HepG2 (cell line): ENCODE results near the gene LSM2. TPM values are rescaled to one million over a fixed set of nuclear protein-coding genes. Genes with fewer than 3 reads are reported as not detected.

Source experiments
- EZH2 ChIP-seq: conservative IDR thresholded peaks from 2 replicates; pipeline ENCODE4 v1.6.1; 2012; ENCODE audit warnings: mild to moderate bottlenecking, low read depth, low read length, moderate library complexity
- MXI1 ChIP-seq: IDR thresholded peaks from 3 replicates; pipeline ENCODE4 v1.6.1; 2012; ENCODE audit warnings: low read depth, low read length, inconsistent platforms, borderline replicate concordance
- NR2C2 ChIP-seq: sonication (generic); formaldehyde crosslinking; IDR thresholded peaks from 2 replicates; pipeline ENCODE4 v1.4.0; 2020; ENCODE audit warnings: missing genetic modification reagents, mild to moderate bottlenecking, moderate library complexity, borderline replicate concordance
- NR2F2 ChIP-seq: IDR thresholded peaks from 2 replicates; pipeline ENCODE4 v1.6.1; 2012; ENCODE audit warnings: low read depth, inconsistent platforms, borderline replicate concordance
- PPARG ChIP-seq: conservative IDR thresholded peaks from 2 replicates; pipeline ENCODE4 v1.6.1; 2016; ENCODE audit warnings: missing biosample characterization, missing genetic modification reagents
- SOX13 ChIP-seq, 3 experiments: fragments of 450-650 bp in 1 of 3; sonication (generic) in 1 of 3; formaldehyde crosslinking in 1 of 3; IDR thresholded peaks in 2 of 3; conservative IDR thresholded peaks in 1 of 3; 2 replicates each; pipeline versions ENCODE4 v1.5.0 to v1.6.1; 2016 to 2020; ENCODE audit warnings: antibody characterized with exemption in 1 of 3, mild to moderate bottlenecking in 1 of 3, missing compliant biosample characterization in 1 of 3, missing genetic modification reagents in 1 of 3, moderate library complexity in 1 of 3
- SSRP1 ChIP-seq: IDR thresholded peaks from 2 replicates; pipeline ENCODE4 v1.6.1; 2016; ENCODE audit warnings: control low read depth
- ZFP36L2 ChIP-seq: sonication (generic); formaldehyde crosslinking; IDR thresholded peaks from 2 replicates; pipeline ENCODE4 v1.4.0; 2020; ENCODE audit warnings: missing genetic modification reagents
- ZNF674 ChIP-seq: sonication (generic); formaldehyde crosslinking; IDR thresholded peaks from 2 replicates; pipeline ENCODE4 v1.5.0; 2020; ENCODE audit warnings: low read depth, mild to moderate bottlenecking, missing genetic modification reagents
- ZNF777 ChIP-seq: sonication (generic); formaldehyde crosslinking; IDR thresholded peaks from 2 replicates; pipeline ENCODE4 v1.4.0; 2020; ENCODE audit warnings: missing genetic modification reagents
- ZNF790 ChIP-seq: sonication (generic); formaldehyde crosslinking; IDR thresholded peaks from 2 replicates; pipeline ENCODE4 v1.8.0; 2022; ENCODE audit warnings: missing genetic modification reagents, mild to moderate bottlenecking, borderline replicate concordance
- polyA plus RNA-seq, 8 experiments: library from polyadenylated mRNA; depleted of rRNA in 3 of 8; stranded (reverse) in 7 of 8; unstranded in 1 of 8; fragments of >200 nt; fragmentation: Illumina TruSeq in 4 of 8; extraction: Trizol in 4 of 8; gene quantifications; 2 replicates each; pipeline versions ENCODE4 v1.2.1 to v1.2.3, GENCODE V29; 2011 to 2016; ENCODE audit warnings: low read depth in 4 of 8, missing spikeins in 1 of 8, mixed read lengths in 1 of 8; ENCODE audit not compliant: insufficient read depth in 1 of 8
- total RNA-seq, 5 experiments: library from RNA; depleted of rRNA; stranded (reverse); fragments of >200 nt; fragmentation: Illumina TruSeq; extraction: Trizol; gene quantifications; 2 replicates each; pipeline ENCODE4 v1.2.3, GENCODE V29; 2016; ENCODE audit warnings: low read depth in 1 of 5
- TF ChIP-seq, protein P1 (sequence below): sonication (generic); formaldehyde crosslinking; IDR thresholded peaks from 2 replicates; pipeline ENCODE4 v1.5.0; 2020; ENCODE audit warnings: mild to moderate bottlenecking, missing genetic modification reagents
- TF ChIP-seq, protein P2 (sequence below): sonication (generic); formaldehyde crosslinking; IDR thresholded peaks from 2 replicates; pipeline ENCODE4 v1.4.0; 2020; ENCODE audit warnings: missing genetic modification reagents
- TF ChIP-seq, protein P3 (sequence below): IDR thresholded peaks from 2 replicates; pipeline ENCODE4 v1.6.1; 2016; ENCODE audit warnings: mild to moderate bottlenecking, missing biosample characterization, missing genetic modification reagents
- TF ChIP-seq, protein P4 (sequence below): sonication (generic); formaldehyde crosslinking; IDR thresholded peaks from 2 replicates; pipeline ENCODE4 v1.5.1; 2020; ENCODE audit warnings: mild to moderate bottlenecking, missing genetic modification reagents
- TF ChIP-seq, protein P5 (sequence below): sonication (generic); formaldehyde crosslinking; IDR thresholded peaks from 2 replicates; pipeline ENCODE4 v1.5.0; 2020; ENCODE audit warnings: mild to moderate bottlenecking, missing genetic modification reagents, moderate library complexity
- TF ChIP-seq, protein P6 (sequence below): sonication (generic); formaldehyde crosslinking; IDR thresholded peaks from 2 replicates; pipeline ENCODE4 v1.5.0; 2020; ENCODE audit warnings: mild to moderate bottlenecking, missing genetic modification reagents

LSM2 gene
- total and polyA plus RNA-seq, 2 of the 13 experiments (the other 11 are each of a cell fraction or from before 2014, with no cell fraction given), result 69.4 to 90.5 TPM

DNA sequence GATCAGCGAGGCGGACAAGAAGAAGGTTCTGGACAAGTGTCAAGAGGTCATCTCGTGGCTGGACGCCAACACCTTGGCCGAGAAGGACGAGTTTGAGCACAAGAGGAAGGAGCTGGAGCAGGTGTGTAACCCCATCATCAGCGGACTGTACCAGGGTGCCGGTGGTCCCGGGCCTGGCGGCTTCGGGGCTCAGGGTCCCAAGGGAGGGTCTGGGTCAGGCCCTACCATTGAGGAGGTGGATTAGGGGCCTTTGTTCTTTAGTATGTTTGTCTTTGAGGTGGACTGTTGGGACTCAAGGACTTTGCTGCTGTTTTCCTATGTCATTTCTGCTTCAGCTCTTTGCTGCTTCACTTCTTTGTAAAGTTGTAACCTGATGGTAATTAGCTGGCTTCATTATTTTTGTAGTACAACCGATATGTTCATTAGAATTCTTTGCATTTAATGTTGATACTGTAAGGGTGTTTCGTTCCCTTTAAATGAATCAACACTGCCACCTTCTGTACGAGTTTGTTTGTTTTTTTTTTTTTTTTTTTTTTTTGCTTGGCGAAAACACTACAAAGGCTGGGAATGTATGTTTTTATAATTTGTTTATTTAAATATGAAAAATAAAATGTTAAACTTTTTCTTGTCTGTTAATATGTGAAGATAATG lies 23.0 kb upstream of the LSM2 start (continued):
- TF ChIP-seq, protein P1, sequence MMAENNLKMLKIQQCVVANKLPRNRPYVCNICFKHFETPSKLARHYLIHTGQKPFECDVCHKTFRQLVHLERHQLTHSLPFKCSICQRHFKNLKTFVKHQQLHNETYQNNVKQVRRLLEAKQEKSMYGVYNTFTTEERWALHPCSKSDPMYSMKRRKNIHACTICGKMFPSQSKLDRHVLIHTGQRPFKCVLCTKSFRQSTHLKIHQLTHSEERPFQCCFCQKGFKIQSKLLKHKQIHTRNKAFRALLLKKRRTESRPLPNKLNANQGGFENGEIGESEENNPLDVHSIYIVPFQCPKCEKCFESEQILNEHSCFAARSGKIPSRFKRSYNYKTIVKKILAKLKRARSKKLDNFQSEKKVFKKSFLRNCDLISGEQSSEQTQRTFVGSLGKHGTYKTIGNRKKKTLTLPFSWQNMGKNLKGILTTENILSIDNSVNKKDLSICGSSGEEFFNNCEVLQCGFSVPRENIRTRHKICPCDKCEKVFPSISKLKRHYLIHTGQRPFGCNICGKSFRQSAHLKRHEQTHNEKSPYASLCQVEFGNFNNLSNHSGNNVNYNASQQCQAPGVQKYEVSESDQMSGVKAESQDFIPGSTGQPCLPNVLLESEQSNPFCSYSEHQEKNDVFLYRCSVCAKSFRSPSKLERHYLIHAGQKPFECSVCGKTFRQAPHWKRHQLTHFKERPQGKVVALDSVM (CRISPR knock-in tag), result no peak
- no peak for TF ChIP-seq NR2C2 (CRISPR knock-in tag)
- TF ChIP-seq, protein P2, sequence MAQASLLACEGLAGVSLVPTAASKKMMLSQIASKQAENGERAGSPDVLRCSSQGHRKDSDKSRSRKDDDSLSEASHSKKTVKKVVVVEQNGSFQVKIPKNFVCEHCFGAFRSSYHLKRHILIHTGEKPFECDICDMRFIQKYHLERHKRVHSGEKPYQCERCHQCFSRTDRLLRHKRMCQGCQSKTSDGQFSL (CRISPR knock-in tag), result no peak
- TF ChIP-seq SSRP1 (CRISPR knock-in tag), result no peak
- 0 out of 3 replicates have a peak, but pooled peaks have one; percentile 17 for TF ChIP-seq MXI1
- no peak for TF ChIP-seq NR2F2
- TF ChIP-seq, protein P3, sequence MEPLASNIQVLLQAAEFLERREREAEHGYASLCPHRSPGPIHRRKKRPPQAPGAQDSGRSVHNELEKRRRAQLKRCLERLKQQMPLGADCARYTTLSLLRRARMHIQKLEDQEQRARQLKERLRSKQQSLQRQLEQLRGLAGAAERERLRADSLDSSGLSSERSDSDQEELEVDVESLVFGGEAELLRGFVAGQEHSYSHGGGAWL (CRISPR knock-in tag), result no peak
- TF ChIP-seq ZNF674, result no peak
- TF ChIP-seq EZH2, result no peak
- no peak for TF ChIP-seq ZNF777
- TF ChIP-seq ZNF790 (CRISPR knock-in tag), result no peak
- TF ChIP-seq, protein P4, sequence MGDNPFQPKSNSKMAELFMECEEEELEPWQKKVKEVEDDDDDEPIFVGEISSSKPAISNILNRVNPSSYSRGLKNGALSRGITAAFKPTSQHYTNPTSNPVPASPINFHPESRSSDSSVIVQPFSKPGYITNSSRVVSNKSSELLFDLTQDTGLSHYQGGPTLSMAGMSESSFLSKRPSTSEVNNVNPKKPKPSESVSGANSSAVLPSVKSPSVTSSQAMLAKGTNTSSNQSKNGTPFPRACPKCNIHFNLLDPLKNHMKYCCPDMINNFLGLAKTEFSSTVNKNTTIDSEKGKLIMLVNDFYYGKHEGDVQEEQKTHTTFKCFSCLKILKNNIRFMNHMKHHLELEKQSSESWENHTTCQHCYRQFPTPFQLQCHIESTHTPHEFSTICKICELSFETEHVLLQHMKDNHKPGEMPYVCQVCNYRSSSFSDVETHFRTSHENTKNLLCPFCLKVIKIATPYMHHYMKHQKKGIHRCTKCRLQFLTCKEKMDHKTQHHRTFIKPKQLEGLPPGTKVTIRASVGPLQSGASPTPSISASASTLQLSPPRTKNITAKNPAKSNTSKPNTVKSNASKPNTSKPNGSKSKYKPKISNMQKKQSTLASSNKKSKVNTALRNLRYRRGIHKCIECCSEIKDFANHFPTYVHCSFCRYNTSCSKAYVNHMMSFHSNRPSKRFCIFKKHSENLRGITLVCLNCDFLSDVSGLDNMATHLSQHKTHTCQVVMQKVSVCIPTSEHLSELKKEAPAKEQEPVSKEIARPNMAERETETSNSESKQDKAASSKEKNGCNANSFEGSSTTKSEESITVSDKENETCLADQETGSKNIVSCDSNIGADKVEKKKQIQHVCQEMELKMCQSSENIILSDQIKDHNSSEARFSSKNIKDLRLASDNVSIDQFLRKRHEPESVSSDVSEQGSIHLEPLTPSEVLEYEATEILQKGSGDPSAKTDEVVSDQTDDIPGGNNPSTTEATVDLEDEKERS (CRISPR knock-in tag), result no peak
- TF ChIP-seq ZFP36L2 (CRISPR knock-in tag), result no peak
- no peak for TF ChIP-seq PPARG
- TF ChIP-seq, protein P5, sequence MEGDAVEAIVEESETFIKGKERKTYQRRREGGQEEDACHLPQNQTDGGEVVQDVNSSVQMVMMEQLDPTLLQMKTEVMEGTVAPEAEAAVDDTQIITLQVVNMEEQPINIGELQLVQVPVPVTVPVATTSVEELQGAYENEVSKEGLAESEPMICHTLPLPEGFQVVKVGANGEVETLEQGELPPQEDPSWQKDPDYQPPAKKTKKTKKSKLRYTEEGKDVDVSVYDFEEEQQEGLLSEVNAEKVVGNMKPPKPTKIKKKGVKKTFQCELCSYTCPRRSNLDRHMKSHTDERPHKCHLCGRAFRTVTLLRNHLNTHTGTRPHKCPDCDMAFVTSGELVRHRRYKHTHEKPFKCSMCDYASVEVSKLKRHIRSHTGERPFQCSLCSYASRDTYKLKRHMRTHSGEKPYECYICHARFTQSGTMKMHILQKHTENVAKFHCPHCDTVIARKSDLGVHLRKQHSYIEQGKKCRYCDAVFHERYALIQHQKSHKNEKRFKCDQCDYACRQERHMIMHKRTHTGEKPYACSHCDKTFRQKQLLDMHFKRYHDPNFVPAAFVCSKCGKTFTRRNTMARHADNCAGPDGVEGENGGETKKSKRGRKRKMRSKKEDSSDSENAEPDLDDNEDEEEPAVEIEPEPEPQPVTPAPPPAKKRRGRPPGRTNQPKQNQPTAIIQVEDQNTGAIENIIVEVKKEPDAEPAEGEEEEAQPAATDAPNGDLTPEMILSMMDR, result peak; percentile 63
- no peak for TF ChIP-seq SOX13 (IDR thresholded peaks at IDR 0.05)
- TF ChIP-seq SOX13 (CRISPR knock-in tag; conservative IDR thresholded peaks at IDR 0.05 in 1 of 2, IDR thresholded peaks at IDR 0.05 in 1 of 2), result no peak
- TF ChIP-seq, protein P6, sequence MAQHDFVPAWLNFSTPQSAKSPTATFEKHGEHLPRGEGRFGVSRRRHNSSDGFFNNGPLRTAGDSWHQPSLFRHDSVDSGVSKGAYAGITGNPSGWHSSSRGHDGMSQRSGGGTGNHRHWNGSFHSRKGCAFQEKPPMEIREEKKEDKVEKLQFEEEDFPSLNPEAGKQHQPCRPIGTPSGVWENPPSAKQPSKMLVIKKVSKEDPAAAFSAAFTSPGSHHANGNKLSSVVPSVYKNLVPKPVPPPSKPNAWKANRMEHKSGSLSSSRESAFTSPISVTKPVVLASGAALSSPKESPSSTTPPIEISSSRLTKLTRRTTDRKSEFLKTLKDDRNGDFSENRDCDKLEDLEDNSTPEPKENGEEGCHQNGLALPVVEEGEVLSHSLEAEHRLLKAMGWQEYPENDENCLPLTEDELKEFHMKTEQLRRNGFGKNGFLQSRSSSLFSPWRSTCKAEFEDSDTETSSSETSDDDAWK (CRISPR knock-in tag), result no peak
